ENCODE data around the gene UPF1.

- TF ChIP-seq REST (IDR thresholded peaks at IDR 0.05; ENCODE audit: low read depth, low read length), result no peak
- no peak for TF ChIP-seq CTCF (IDR thresholded peaks at IDR 0.05)
- TF ChIP-seq POLR2AphosphoS5 (IDR thresholded peaks at IDR 0.05; ENCODE audit: low read depth, low read length), result no peak
- no peak for TF ChIP-seq PBX3 (IDR thresholded peaks at IDR 0.05)
- TF ChIP-seq YY1 (IDR thresholded peaks at IDR 0.05; ENCODE audit: low read depth), result no peak
- no peak for TF ChIP-seq MAX (IDR thresholded peaks at IDR 0.05; ENCODE audit: low read depth)
- no peak for TF ChIP-seq EZH2phosphoT487 (IDR thresholded peaks at IDR 0.05; ENCODE audit: borderline replicate concordance, low read depth)
- TF ChIP-seq ZBTB33 (IDR thresholded peaks at IDR 0.05; ENCODE audit: borderline replicate concordance, low read depth), result no peak
- no peak for TF ChIP-seq RCOR1 (IDR thresholded peaks at IDR 0.05; ENCODE audit: low read length)
- no peak for TF ChIP-seq USF1 (IDR thresholded peaks at IDR 0.05; ENCODE audit: borderline replicate concordance, low read depth)
- TF ChIP-seq TAF1 (IDR thresholded peaks at IDR 0.05; ENCODE audit: borderline replicate concordance, low read depth, low read length), result no peak
- TF ChIP-seq MXI1 (IDR thresholded peaks at IDR 0.05; ENCODE audit: low read depth, low read length), result no peak
Measured at GRCh38 chr19:18910801-18911436, 79.2 kb downstream of the UPF1 start.

Measured in SK-N-SH (cell line).